GM23338 (cell line): ENCODE data around the gene EXOC4. TPM values are rescaled to one million over a fixed set of nuclear protein-coding genes. Genes with fewer than 3 reads are reported as not detected.
"Not testable (repeated sequence)": the region's sequence is repeated elsewhere in the genome, so short reads cannot be mapped to it uniquely, and the experiment has no call there.

ENCODE experiments used
- ATAC-seq: fragments of 200-7000 bp; cut with Tn5 transposase; 3 replicates; pipeline ENCODE4 v1.9.1; 2020
- DNase-seq: peaks from one replicate; pipeline ENCODE4 v3.0.0-alpha.2; 2015; ENCODE audit warnings: low spot score
- H2AFZ ChIP-seq: fragments of 200-600 bp; sonication (generic); 2 replicates; pipeline ENCODE4 v1.8.0; 2016; ENCODE audit warnings: antibody characterized with exemption, mild to moderate bottlenecking, moderate library complexity
- H3F3A ChIP-seq: fragments of 200-600 bp; sonication (generic); replicated peaks from 2 replicates; pipeline ENCODE4 v1.8.0; 2017; ENCODE audit warnings: antibody characterized with exemption, mixed run types, low read depth
- H3K27ac ChIP-seq: fragments of 200-600 bp; sonication (generic); 2 replicates; pipeline ENCODE4 v1.6.1; 2016; ENCODE audit warnings: low read depth
- H3K27me3 ChIP-seq: fragments of 200-600 bp; sonication (generic); 2 replicates; pipeline ENCODE4 v1.8.0; 2016; ENCODE audit warnings: mild to moderate bottlenecking, mixed run types, moderate library complexity; ENCODE audit not compliant: insufficient read depth
- H3K36me3 ChIP-seq: fragments of 200-600 bp; sonication (generic); 2 replicates; pipeline ENCODE4 v1.8.0; 2016; ENCODE audit warnings: mild to moderate bottlenecking; ENCODE audit not compliant: insufficient read depth
- H3K4me1 ChIP-seq: fragments of 200-600 bp; sonication (generic); 2 replicates; pipeline ENCODE4 v1.8.0; 2016; ENCODE audit warnings: mild to moderate bottlenecking, moderate library complexity; ENCODE audit not compliant: insufficient read depth
- H3K4me2 ChIP-seq: fragments of 200-600 bp; sonication (generic); 2 replicates; pipeline ENCODE4 v1.7.1; 2017; ENCODE audit warnings: mixed run types
- H3K4me3 ChIP-seq: fragments of 200-600 bp; sonication (generic); 2 replicates; pipeline ENCODE4 v1.6.1; 2016; ENCODE audit warnings: mixed run types
- H3K79me2 ChIP-seq: fragments of 200-600 bp; sonication (generic); replicated peaks from 2 replicates; pipeline ENCODE4 v1.8.0; 2017; ENCODE audit warnings: mild to moderate bottlenecking; ENCODE audit not compliant: insufficient read depth
- H3K9me2 ChIP-seq: fragments of 200-600 bp; sonication (generic); 2 replicates; pipeline ENCODE4 v1.8.0; 2017; ENCODE audit not compliant: insufficient read depth
- H4K20me1 ChIP-seq: fragments of 200-600 bp; sonication (generic); replicated peaks from 2 replicates; pipeline ENCODE4 v1.8.0; 2017; ENCODE audit warnings: mild to moderate bottlenecking; ENCODE audit not compliant: insufficient read depth
- H3K27ac Mint-ChIP-seq: 2 replicates; pipeline ENCODE4 v1.8.0; 2020; ENCODE audit warnings: inconsistent platforms, mild to moderate bottlenecking, moderate library complexity, mixed read lengths
- H3K27me3 Mint-ChIP-seq: 3 replicates; pipeline ENCODE4 v1.8.0; 2022; ENCODE audit warnings: low read depth, mild to moderate bottlenecking, moderate library complexity, mixed read lengths, inconsistent platforms; ENCODE audit not compliant: insufficient read depth, poor library complexity
- H3K36me3 Mint-ChIP-seq: 3 replicates; pipeline ENCODE4 v1.8.0; 2021; ENCODE audit warnings: low read depth, mild to moderate bottlenecking, inconsistent platforms, moderate library complexity, mixed read lengths
- H3K4me1 Mint-ChIP-seq: 3 replicates; pipeline ENCODE4 v1.8.0; 2020; ENCODE audit warnings: mild to moderate bottlenecking, inconsistent platforms, mixed read lengths
- H3K4me3 Mint-ChIP-seq: 3 replicates; pipeline ENCODE4 v1.8.0; 2021; ENCODE audit warnings: moderate library complexity, mild to moderate bottlenecking, inconsistent platforms, mixed read lengths
- H3K9me3 Mint-ChIP-seq: 3 replicates; pipeline ENCODE4 v1.8.0; 2020; ENCODE audit warnings: moderate library complexity, mild to moderate bottlenecking, inconsistent platforms, mixed read lengths
- EZH2 ChIP-seq: fragments of 200-600 bp; sonication (generic); IDR thresholded peaks from one replicate; pipeline ENCODE4 v1.8.0; 2017; ENCODE audit warnings: antibody characterized with exemption, mild to moderate bottlenecking, low read depth; ENCODE audit not compliant: unreplicated experiment
- EZH2phosphoT487 ChIP-seq: fragments of 200-600 bp; sonication (generic); IDR thresholded peaks from one replicate; pipeline ENCODE4 v1.8.1; 2018; ENCODE audit warnings: antibody characterized with exemption; ENCODE audit not compliant: unreplicated experiment
- NANOG ChIP-seq: IDR thresholded peaks from 2 replicates; pipeline ENCODE4 v1.6.1; 2016; ENCODE audit warnings: antibody characterized with exemption, borderline replicate concordance
- POLR2AphosphoS5 ChIP-seq: IDR thresholded peaks from 2 replicates; pipeline ENCODE4 v1.6.1; 2016; ENCODE audit warnings: antibody characterized with exemption, low read depth
- ZNF114 ChIP-seq: fragments of 250-450 bp; sonication (Bioruptor Pico); IDR thresholded peaks from 2 replicates; pipeline ENCODE4 v1.5.0; 2020; ENCODE audit warnings: mild to moderate bottlenecking, moderate library complexity
- ZNF331 ChIP-seq: fragments of 250-450 bp; sonication (Bioruptor Pico); IDR thresholded peaks from 2 replicates; pipeline ENCODE4 v1.5.0; 2020; ENCODE audit warnings: low read depth, mild to moderate bottlenecking, moderate library complexity
- polyA plus RNA-seq: library from polyadenylated mRNA; unstranded; fragments of >200 nt; fragmentation: Nextera tagmentation; extraction: Ambion mirVana; gene quantifications from 2 replicates; pipeline ENCODE4 v1.2.1, GENCODE V29; 2016
- total RNA-seq: library from RNA; depleted of rRNA; stranded (reverse); fragments of >200 nt; shearing (Covaris generic); gene quantifications from 2 replicates; pipeline ENCODE4 v1.2.3, GENCODE V29; 2014
- TF ChIP-seq, protein P1 (sequence below): IDR thresholded peaks from 2 replicates; pipeline ENCODE4 v1.6.1; 2016; ENCODE audit warnings: antibody characterized with exemption
- TF ChIP-seq, protein P2 (sequence below): IDR thresholded peaks from one replicate; pipeline ENCODE4 v1.6.1; 2018; ENCODE audit warnings: antibody characterized with exemption; ENCODE audit not compliant: unreplicated experiment
- TF ChIP-seq, protein P3 (sequence below), 2 experiments: fragments of 200-600 bp in 1 of 2; sonication (generic) in 1 of 2; conservative IDR thresholded peaks; 2 replicates each; pipeline versions ENCODE4 v1.5.1 to v1.6.1; 2016 to 2017; ENCODE audit warnings: antibody characterized with exemption in 2 of 2, low read depth in 2 of 2, mild to moderate bottlenecking in 2 of 2, moderate library complexity in 1 of 2

The EXOC4 gene
- total and polyA plus RNA-seq, 2 experiments from 2014 or later = 37.5 to 52.7 TPM

DNA sequence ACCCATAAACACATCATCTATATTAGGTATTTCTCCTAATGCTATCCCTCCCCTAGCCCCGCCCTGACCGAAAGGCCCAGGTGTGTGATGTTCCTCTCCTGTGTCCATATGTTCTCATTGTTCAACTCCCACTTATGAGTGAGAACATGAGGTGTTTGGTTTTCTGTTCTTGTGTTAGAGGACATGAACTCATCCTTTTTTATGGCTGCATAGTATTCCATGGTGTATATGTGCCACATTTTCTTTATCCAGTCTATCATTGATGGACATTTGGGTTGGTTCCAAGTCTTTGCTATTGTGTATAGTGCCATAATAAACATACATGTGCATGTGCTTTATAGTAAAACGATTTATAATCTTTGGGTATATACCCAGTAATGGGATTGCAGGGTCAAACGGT is 68.5 kb downstream of the EXOC4 start:
- not testable (repeated sequence) for H3K4me1 Mint-ChIP-seq, H3K4me3 ChIP-seq, H3K27ac Mint-ChIP-seq, H3F3A ChIP-seq, H3K27ac ChIP-seq, H3K4me1 ChIP-seq, ATAC-seq, H3K27me3 ChIP-seq, H4K20me1 ChIP-seq, H3K27me3 Mint-ChIP-seq, H3K4me2 ChIP-seq, H3K4me3 Mint-ChIP-seq, H3K9me2 ChIP-seq, DNase-seq, H2AFZ ChIP-seq
- Mint-ChIP-seq H3K36me3 (peaks cover 74% of the 10 kb centered on the region), H3K9me3 (peaks cover 32% of the 10 kb centered on the region)
- peaks cover 13% of the 10 kb centered on the region for H3K79me2 ChIP-seq
- peaks cover 16% of the 10 kb centered on the region; the same call in 1 of the 2 replicates for H3K36me3 ChIP-seq

DNA sequence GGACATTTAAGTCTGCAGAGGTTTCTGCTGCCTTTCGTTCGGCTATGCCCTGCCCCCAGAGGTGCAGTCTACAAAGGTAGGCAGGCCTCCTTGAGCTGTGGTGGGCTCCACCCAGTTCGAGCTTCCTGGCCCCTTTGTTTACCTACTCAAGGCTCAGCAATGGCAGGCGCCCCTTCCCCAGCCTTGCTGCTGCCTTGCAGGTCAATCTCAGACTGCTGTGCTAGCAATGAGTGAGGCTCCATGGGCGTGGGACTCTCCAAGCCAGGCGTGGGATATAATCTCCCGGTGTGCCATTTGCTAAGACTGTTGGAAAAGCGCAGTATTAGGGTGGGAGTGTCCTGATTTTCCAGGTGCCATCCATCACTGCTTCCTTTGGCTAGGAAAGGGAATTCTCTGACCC is 73.9 kb downstream of the EXOC4 start:
- not testable (repeated sequence) for H3K4me2 ChIP-seq, H2AFZ ChIP-seq, H3K27me3 ChIP-seq, H3K27ac ChIP-seq, H3K27me3 Mint-ChIP-seq, H3K4me1 ChIP-seq, H3K9me2 ChIP-seq, H3K36me3 ChIP-seq, H3K27ac Mint-ChIP-seq, H3F3A ChIP-seq, H3K4me3 Mint-ChIP-seq, ATAC-seq, DNase-seq, H3K4me3 ChIP-seq, H4K20me1 ChIP-seq
- peaks cover 30% of the 10 kb centered on the region for H3K79me2 ChIP-seq
- Mint-ChIP-seq H3K36me3 (peaks cover 88% of the 10 kb centered on the region), H3K4me1 (peaks cover 14% of the 10 kb centered on the region; the same call in 2 of the 3 replicates), H3K9me3 (peaks cover 57% of the 10 kb centered on the region)

GRCh38 chr7:133328021-133328420 is 75.1 kb downstream of the EXOC4 start:
- H3K36me3 Mint-ChIP-seq = peaks cover 75% of the 10 kb centered on the region

GRCh38 chr7:133330085-133330484 is 77.2 kb downstream of the EXOC4 start:
- Histone ChIP-seq H3F3A (no peaks in the 10 kb centered on the region), H3K4me1 (peaks cover 9% of the 10 kb centered on the region; the same call in 1 of the 2 replicates), H3K27ac (0 out of 2 replicates have a peak overlapping the region, but pooled peaks have one; percentile 32), H3K27me3 (no peaks in the 10 kb centered on the region), H3K79me2 (peaks cover 20% of the 10 kb centered on the region), H4K20me1 (no peaks in the 10 kb centered on the region; the same call in 1 of the 2 replicates), H3K9me2 (no peaks in the 10 kb centered on the region), H3K4me3 (no peak overlapping the region), H3K36me3 (no peaks in the 10 kb centered on the region), H2AFZ (no peak overlapping the region), H3K4me2 (no peak overlapping the region)
- Mint-ChIP-seq H3K36me3 (peaks cover 59% of the 10 kb centered on the region), H3K4me1 (peaks cover 14% of the 10 kb centered on the region; the same call in 2 of the 3 replicates), H3K27ac (no peak overlapping the region; the same call in 1 of the 2 replicates), H3K4me3 (no peak overlapping the region), H3K27me3 (peaks cover 5% of the 10 kb centered on the region), H3K9me3 (peaks cover 41% of the 10 kb centered on the region)
- peak; percentile 82 for ATAC-seq
- DNase-seq = peak; percentile 47
- TF ChIP-seq, protein P1, sequence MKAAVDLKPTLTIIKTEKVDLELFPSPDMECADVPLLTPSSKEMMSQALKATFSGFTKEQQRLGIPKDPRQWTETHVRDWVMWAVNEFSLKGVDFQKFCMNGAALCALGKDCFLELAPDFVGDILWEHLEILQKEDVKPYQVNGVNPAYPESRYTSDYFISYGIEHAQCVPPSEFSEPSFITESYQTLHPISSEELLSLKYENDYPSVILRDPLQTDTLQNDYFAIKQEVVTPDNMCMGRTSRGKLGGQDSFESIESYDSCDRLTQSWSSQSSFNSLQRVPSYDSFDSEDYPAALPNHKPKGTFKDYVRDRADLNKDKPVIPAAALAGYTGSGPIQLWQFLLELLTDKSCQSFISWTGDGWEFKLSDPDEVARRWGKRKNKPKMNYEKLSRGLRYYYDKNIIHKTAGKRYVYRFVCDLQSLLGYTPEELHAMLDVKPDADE = no peak
- TF ChIP-seq, protein P2, sequence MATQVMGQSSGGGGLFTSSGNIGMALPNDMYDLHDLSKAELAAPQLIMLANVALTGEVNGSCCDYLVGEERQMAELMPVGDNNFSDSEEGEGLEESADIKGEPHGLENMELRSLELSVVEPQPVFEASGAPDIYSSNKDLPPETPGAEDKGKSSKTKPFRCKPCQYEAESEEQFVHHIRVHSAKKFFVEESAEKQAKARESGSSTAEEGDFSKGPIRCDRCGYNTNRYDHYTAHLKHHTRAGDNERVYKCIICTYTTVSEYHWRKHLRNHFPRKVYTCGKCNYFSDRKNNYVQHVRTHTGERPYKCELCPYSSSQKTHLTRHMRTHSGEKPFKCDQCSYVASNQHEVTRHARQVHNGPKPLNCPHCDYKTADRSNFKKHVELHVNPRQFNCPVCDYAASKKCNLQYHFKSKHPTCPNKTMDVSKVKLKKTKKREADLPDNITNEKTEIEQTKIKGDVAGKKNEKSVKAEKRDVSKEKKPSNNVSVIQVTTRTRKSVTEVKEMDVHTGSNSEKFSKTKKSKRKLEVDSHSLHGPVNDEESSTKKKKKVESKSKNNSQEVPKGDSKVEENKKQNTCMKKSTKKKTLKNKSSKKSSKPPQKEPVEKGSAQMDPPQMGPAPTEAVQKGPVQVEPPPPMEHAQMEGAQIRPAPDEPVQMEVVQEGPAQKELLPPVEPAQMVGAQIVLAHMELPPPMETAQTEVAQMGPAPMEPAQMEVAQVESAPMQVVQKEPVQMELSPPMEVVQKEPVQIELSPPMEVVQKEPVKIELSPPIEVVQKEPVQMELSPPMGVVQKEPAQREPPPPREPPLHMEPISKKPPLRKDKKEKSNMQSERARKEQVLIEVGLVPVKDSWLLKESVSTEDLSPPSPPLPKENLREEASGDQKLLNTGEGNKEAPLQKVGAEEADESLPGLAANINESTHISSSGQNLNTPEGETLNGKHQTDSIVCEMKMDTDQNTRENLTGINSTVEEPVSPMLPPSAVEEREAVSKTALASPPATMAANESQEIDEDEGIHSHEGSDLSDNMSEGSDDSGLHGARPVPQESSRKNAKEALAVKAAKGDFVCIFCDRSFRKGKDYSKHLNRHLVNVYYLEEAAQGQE = no peak
- TF ChIP-seq EZH2phosphoT487 (no peak), ZNF114 (CRISPR knock-in tag) (no peak), POLR2AphosphoS5 (no peak), EZH2 (no peak), ZNF331 (no peak), NANOG (no peak)
- TF ChIP-seq, protein P3, sequence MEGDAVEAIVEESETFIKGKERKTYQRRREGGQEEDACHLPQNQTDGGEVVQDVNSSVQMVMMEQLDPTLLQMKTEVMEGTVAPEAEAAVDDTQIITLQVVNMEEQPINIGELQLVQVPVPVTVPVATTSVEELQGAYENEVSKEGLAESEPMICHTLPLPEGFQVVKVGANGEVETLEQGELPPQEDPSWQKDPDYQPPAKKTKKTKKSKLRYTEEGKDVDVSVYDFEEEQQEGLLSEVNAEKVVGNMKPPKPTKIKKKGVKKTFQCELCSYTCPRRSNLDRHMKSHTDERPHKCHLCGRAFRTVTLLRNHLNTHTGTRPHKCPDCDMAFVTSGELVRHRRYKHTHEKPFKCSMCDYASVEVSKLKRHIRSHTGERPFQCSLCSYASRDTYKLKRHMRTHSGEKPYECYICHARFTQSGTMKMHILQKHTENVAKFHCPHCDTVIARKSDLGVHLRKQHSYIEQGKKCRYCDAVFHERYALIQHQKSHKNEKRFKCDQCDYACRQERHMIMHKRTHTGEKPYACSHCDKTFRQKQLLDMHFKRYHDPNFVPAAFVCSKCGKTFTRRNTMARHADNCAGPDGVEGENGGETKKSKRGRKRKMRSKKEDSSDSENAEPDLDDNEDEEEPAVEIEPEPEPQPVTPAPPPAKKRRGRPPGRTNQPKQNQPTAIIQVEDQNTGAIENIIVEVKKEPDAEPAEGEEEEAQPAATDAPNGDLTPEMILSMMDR (conservative IDR thresholded peaks at IDR 0.05; ENCODE audit: low read depth in 2 of 2) = no peak

More at GRCh38 chr7:133328021-133328420, 75.1 kb downstream of the EXOC4 start:
- peaks cover 33% of the 10 kb centered on the region for H3K79me2 ChIP-seq
- not testable (repeated sequence) for H3K4me3 ChIP-seq, DNase-seq, H3K27ac Mint-ChIP-seq, H3K4me1 ChIP-seq, H3K27me3 ChIP-seq, ATAC-seq, H3K4me3 Mint-ChIP-seq, H3K36me3 ChIP-seq, H3K27me3 Mint-ChIP-seq, H2AFZ ChIP-seq, H4K20me1 ChIP-seq, H3K27ac ChIP-seq, H3K4me2 ChIP-seq, H3K9me2 ChIP-seq, H3F3A ChIP-seq
- peaks cover 51% of the 10 kb centered on the region for H3K9me3 Mint-ChIP-seq
- peaks cover 14% of the 10 kb centered on the region; the same call in 2 of the 3 replicates for H3K4me1 Mint-ChIP-seq
